ENCODE measurements around the gene NFYA.

NFYA gene

DNA sequence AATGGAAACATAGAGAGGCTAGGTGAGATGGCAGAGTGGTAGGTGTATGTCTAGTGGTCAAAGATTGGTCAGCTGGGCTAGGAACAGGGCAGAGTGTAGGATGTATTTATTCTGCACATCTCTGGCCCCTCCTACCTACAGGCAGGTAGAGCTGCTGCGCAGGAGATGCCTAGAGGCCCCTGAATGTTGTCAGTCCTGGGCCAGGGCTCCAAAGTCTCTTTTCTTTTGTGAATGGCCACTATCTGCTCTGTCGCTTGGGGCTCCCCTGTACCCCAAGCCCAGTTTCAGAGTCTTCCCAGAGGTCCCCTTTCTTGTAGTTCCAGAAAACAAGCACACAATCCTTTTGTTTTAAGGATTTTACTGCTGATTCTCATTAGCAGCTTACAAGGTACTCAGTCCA lies 25.5 kb upstream of the NFYA start:
- no peak for DNase-seq

DNA sequence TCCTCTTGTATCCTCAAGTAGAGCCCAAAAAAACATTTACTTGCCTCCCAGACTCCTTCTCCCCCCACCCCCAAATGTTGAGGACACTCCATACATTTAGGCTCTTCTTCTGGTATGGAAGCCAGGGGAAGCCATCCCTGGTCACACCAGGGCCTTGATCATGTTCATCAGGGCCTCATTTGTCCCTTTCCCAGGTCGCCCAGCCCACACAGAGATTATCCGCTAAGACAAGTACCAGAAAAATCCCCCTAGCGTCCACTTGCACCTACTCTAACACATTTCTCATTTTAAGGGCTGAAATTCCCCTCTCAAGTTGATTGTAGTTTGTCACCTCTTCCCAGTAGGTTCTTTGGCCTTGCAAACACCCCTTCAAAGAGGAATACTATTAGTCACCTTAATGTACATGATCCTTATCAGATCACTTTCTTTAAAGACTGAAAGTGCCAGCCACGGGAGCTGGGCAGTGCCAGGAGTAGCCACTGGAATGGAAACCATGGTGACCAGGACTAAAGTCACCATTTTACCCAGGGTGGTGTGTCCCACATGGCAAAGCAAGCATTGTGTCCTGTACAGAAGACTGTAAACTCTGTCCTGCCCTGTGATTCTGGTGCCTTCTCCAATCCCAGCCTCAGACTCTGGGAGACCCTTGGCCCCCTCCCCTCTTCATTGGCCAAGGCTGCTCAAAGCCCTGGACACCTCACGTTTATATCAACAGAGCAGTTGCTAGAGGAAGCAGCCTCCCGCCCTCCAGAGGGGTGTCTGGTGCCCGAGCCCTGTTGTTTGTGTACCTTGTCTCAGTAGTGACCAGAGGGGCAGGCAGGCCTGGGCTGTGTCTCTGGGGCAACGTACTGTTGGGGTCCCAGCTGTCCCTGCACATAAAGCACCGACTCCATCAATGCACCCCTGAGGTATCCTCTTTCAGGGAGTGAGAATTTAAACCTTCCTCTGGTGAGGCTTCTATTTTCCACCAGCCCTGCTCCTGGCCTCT lies 24.7 kb upstream of the NFYA start:
- DNase-seq: no peak

DNA sequence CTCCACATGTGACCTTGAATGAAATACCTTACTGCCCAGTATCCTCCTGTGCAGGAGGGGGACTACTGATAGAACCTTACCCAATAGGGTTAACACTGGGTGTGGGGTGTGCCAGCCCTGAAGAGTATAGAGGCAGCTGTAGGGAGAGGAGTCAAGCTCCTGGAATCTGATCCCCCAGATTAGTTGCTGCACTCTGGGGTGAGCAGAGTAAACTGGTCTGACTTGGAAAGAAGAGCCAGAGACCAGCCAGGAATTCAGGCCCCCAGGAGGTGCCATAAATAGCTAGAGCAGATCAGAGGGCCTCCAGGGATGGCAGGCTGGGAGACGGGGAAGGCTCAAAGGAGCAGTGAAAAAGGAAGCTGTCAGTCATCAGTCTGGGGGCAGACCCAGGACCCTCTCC lies 23.3 kb upstream of the NFYA start:
- DNase-seq: no peak

DNA sequence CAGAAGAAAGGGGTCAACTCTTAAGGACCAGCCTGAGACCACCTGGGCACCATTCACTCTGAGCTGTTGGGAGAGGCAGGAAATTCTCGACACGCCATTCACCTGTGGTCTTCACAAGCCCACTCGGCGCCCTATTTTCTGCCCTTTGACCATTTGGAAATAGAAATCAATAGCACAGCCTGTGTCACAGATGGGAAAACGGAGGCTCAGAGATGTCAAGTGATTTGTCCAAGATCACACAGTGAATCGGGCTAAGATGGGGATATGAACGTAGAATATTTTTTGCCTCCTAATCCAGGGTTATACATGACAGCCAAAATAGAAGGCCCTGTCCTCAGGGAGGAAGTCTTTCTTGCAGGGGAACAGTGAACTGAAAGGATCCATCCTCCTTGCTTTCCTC lies 22.8 kb upstream of the NFYA start:
- DNase-seq: no peak

DNA sequence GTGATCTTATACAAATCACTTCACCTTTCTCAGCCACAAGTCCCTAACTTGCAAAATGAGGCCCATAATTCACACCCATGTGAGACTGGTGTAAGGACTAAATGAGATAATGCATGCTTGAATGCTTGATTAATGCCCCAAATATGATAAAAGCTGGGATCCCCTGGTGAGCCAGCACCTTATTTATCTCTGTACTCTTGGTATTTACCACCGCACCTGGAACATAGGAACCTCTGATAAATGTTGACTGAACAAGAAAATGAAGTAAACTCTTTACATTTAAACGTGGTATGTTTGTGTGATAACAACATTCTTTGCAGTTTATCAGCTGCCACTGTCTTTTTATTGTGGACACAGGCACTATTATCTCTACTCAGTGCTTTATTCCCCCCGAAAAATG lies 22.2 kb upstream of the NFYA start:
- DNase-seq: no peak

DNA sequence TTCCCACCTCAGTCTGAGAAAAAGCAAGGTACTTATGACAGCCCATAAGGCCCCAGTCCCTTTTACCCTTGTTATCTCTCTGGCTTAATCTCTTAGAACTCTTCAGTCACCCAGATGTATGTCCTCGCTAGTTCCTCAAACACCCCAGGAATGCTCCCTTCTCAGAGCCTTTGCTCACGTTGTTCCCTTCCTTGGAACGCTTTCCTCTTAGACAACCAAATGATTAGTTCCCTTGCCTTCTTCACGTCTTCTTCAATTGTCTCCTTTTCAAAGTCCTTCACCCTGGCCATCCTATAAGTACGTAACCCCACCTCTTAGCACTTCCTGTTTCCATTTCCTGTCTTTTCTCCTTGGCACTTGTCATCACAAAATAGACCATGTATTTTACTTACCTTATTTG lies 20.9 kb upstream of the NFYA start:
- peak in 1 of 2 experiments; percentile 7 for DNase-seq

DNA sequence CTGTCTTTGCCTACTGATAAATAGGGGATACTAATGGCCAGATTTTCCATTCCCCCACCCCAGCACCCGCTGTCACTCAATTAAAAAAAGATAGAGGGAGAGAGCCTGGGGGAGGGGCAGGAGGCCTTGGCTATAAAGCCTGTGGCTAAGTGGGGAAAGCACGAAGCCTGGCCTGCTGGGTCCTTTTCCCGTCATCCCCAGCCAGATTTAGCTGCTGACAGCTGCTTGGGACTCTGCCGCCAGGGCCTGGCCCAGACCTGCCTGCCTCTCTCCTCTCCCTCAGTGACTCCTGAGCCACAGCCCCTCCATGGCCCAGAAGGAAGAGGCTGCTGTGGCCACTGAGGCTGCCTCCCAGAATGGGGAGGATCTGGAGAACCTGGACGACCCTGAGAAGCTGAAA lies 19.7 kb upstream of the NFYA start, which contains the start of gene APOBEC2:
Gene APOBEC2, plus strand, starts transcription at position 162 of the 400 bp plus-strand sequence. Its CDS starts 146 bp downstream, at position 308.
- DNase-seq: no peak

DNA sequence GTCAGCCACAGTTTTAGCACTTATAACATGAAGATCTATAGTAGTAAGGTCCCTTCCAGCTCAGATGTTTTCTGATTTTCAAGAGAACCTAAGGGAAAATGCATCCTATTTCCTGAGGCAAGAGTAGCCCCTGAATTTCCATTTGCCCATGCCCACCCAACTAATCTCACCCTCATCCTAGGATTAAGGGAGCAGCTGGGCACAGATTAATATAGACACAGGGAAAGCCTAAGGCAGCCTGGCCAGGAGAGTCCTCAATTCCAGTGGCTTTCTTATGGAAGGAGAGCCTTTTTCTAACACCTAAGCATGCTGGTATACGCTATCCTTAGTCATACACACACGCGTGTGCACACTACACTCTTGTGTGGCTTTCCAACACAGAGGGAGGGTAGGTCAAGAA lies 18.3 kb upstream of the NFYA start:
- no peak for DNase-seq

DNA sequence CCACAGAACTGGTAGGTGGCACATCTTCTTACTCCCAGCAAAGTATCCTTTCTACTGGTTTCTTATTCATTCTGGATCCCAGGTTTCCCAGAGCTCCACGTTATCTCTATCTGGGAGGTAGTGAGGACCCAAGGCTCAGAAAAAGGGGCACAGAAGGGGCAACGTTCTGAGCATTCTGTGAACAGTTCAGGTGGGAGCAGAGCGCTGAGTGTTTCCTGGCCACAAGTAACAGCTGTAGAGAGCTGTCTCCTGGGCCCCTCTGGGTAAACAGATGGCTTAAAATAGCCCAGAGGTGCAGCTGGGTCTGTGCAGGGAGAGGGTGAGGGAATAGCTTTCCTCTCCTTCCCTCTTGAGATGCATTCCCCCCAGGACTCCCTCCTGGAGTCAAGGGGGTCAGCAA lies 17.6 kb upstream of the NFYA start:
- no peak for DNase-seq

DNA sequence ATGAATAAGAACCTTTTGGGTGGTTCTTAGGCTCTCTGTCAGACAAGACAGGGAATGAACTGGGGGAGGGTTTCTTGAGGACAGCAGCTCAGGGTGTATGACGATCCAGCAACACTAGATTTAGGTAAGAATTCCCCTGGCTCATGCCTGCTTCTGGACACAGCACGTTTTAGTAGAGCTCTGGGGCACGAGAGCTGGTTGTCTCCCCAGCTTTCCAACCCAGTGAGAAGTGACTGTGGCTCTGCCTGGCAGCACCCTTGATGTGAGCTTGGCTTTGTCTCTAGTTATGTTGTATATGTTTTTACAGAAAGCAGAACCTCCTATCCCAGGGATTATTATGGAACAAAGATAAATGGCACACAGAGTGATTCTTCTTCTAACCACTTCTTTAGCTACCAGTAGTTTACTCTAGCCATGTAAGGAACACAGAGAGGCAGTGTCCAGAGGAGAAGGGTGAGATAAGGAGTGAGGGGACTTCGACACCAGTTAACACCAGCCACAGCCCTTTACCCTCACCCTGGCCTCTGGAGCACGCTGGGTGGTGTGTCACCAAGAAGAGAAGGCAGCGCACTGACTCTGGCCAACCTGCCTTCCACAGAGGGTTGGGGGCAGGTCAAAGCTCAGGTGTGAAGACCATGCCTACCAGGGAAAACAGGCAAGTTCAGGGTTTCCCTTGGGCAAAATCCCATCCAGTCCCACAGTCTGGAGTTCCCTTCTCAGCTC lies 15.8 kb upstream of the NFYA start:
- DNase-seq: no peak

DNA sequence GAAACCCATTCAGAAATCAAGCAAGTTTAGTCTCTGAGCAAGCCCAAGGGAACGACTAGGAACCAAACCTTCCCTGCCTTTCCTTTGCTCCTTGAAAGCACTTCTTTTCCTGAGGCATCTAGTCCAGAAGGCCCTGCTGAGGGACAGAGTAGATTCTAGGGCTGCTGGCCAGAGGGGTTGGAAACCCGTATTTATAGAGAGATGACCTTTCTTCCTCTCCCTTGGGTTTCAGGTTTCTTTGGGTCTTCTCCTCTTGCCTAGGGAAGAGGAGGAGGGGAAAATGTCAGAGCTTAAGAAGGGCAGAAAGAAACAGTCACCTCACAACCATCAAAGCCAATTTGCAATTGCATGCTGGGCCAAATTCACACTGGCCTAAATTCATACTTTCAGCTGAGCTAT lies 14.0 kb upstream of the NFYA start:
- DNase-seq: no peak

DNA sequence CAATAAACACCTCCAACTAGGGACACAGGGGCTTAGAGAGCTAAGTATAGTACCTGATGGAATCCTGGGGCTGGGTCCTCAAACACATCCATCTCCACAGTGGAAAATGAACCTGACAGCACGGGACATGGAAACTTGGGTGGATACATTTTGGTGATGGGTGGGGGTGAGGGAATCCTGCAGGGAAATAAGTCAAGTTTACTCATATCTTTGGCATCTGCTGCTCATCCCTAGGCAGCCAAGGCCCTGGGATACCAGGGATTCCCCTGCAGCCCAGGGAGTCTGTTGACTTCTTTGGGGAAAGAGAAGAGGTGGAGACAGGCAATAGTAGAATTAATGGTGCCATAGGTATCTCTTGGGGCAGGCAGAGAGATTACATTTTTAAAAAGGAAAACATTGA lies 13.2 kb upstream of the NFYA start:
- DNase-seq: no peak

DNA sequence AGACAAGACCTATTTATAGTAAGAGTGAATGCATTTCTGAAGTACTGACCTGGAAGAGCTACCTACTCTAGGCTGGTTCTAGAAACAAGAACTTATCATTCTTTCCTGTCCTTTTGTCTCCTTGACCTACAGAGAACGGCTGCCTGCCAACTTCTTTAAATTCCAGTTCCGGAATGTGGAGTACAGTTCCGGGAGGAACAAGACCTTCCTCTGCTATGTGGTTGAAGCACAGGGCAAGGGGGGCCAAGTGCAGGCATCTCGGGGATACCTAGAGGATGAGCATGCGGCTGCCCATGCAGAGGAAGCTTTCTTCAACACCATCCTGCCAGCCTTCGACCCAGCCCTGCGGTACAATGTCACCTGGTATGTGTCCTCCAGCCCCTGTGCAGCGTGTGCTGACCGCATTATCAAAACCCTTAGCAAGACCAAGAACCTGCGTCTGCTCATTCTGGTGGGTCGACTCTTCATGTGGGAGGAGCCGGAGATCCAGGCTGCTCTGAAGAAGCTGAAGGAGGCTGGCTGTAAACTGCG lies 11.5 kb upstream of the NFYA start:
- DNase-seq: no peak

DNA sequence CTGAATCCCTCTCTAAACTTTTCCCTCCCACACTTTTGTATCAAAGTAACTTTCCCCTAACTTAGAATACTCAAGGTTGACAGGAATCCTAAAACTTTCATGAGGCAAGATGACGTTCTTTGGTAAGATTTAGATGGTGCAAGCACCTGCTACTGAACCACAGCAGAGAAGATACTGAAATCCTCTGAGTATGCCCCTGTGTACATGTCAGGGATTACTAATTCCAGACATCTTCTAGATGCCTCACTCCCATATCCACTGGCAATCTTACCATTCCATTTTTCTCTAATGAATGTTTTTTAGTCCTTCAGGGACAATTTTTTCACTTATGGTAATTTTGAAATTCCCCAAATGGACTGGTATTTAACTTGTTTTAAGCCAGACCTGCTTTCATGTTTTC lies 10.7 kb upstream of the NFYA start:
- DNase-seq: no peak

DNA sequence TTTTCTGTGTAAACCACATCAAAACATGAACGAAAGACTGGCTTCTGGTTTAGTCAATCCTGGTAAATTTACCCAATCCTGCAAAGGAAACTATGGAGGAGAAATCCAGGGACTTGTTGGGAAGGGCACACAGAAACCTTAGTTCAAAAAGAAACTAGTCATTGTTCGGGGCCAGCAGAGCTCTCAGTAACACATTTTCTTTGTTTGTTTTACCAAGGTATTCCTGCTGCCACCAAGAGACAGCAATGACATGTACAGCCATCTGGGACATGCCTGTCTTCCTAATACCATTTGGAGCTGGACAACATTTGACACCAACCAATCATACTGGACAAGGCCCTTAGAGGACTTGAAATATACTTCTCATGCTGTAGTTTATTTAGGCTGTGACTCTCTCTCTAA lies 8.9 kb upstream of the NFYA start:
- no peak for DNase-seq

DNA sequence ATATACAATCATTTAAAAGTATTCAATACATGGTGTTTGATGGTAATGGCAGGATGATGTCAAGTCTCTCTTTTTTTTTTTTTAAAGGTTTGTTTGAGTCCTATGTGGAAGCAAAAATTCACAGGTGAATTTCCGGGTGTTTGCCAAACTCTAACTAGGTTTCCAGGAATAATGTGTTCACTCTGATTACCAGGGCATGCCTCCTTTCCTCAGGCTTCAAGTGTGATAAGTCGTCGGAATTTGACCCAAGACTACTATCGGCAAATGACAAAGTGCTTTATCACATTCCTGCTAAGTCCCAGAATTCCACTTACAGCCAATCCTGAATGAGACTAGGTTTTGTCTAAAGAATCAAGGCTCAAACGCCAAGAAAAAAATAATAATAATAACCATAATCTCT lies 7.9 kb upstream of the NFYA start:
- DNase-seq: no peak

DNA sequence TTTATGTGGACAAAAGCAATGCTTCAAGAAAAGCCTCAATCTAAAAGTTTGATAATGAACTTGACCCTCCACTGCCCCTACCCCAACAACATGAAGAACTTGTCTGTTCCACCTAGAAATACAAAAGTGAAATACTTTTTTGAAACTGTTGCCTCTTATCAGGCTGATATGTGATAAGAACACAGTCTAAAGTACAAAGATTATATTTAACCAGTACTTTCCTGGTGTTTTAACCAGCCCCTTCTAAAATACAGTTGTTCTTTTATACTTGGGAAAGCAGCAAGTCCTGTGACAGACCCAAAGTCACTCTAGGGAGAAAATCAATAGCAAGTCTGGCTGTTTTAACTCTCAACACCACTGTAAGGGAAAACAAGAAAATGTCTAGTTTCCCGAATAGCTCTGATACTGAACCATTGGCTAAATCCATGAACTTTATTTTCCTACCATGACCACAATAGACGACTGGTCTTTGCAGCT lies 7.2 kb upstream of the NFYA start:
- no peak for DNase-seq

DNA sequence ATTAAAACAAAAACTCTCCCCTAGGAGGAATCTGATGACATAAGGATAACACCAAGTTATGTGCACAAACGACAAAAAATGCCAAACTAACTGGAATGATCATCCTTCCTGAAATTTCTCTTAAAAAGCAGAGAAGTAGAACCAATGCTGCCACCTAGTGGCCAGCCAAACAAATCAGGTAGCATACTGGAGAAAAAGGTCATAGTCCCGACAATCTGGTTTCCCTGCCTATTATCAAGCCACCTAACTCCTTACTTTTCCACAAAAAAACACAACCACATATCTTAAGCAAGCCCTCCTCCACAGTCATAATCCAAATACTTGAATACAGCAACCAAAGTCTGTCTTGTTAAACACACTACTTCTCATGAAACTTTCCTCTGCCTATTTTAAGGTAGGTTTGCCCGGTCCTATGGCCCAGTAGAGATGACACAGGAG lies 5.9 kb upstream of the NFYA start:
- peak; percentile 45 to 65 for DNase-seq

DNA sequence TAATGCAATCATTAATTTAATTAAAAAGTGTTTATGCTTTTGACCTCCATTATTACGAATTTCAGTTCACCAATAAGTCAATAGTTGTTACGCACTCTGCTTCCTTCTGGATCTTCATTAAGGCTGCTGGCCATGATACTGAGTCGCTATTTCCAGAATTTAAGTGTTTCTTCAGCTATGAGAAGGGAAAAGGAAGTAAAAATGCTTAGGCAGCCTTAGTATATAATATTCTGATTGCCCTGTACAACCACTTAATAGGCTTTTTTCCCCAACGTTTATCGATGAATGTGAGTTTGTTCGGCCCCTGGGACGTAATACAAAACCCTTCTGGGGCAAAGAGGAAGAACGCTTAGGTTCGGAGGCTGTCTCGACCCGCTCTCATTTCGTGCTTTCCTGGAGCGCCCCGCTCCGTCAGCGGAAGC lies 1.3 kb upstream of the NFYA start:
- no peak for DNase-seq

DNA sequence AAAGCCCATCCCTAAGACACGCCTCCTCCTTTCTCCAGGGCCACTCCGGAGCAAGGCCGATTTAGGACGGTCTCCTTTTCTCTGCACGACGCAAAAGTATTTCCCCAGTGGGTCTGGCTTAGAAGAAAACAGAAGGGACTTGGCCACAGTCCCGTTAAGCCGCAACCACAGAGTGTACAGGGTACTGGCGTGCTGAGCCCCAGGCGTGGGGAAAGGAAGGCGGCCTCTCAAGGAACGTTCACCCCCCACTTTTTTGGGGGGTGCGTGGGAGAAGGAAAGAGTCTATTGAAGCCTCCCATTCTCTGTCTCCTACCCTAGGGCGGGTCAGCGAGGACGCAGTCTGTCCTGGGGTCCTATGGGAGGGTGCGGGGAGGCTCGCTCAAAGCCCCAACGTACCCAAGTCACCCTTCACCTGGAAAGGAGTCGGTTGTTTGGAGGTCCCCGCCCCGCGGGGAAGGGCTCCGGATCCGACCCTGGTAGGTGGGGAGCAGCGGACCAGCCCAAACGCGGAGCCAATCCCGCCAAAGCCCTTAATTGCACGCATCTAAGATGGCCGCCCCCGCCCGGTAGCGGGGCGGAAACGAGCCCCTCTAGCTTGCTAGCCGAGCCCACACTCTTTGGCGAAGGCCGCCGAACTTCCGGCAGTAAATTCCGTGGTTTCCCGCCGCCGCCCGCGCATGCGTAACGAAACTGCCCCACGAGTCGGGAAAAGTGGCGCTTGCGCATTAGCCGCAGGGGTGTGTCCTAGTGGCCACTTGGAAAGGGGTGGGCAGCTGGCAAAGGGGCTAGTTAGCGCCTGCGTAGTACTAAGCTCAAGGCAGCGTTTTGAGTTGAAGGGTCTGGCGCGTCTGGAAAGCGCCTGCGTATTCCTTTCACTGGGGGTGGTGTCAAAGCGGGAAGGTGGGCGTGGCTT lies 595 bp upstream of the NFYA start, which contains the start of gene OARD1:
Gene OARD1, minus strand, starts transcription at position 434 of the 913 bp plus-strand sequence. CDS start 722 bp downstream, outside the sequence.
- peak; percentile 99 to 100 for DNase-seq

DNA sequence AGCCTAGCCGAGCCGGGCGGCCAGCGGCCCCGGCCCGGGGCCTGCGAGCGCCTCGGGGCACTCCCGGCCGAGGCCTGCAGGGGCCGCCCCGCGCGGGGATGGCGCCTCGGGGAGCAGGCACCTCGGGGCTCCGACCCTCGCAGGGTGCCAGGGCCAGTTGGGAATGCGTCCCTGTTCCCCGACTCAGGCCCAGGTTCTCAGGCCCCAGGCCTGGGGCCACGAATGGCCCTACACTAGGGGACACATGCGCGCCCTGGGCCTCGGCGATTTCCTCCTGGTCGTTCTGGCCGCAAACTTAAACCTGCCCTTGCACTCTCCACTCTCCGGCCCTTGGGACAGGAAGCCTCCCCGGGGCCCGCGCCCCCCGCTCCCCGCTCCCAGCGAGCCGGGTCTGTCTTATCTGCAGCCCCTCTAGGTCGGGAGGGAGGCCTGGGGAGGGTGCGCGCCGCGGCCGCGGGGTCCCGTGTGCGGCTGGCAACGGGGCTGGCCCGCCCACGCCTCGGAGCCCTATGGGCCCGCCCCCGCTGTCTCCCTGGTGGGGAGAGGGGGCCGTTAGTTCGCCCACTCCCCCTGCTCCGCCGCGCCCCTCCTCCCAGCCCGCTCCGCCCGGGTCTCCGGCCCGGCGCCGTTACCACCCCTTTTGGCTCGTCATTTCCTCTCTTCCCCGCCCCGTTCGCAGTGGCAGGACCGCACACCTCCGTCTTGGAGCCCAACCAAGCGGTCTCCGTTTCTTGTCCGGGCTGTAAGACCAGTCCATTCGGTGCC lies 611 bp downstream of the NFYA start:
- peak; percentile 79 to 85 for DNase-seq
